HG02678 (cell line): ENCODE data around the gene CAGE1.

Experiments
- ATAC-seq: cut with Tn5 transposase; IDR thresholded peaks from one replicate; pipeline ENCODE4 v1.9.1; 2021; ENCODE audit warnings: mild to moderate bottlenecking, moderate library complexity; ENCODE audit not compliant: unreplicated experiment

Gene CAGE1

GRCh38 chr6:7389451-7390225, at the start of gene CAGE1, which contains the start of gene RIOK1:
Gene CAGE1, minus strand, starts transcription at chr6:7389742. Its CDS starts 2,569 bp downstream, at chr6:7387173.
Gene RIOK1, plus strand, starts transcription at chr6:7389808. Its CDS starts 195 bp downstream, at chr6:7390003.
- ATAC-seq: peak; percentile 97

- no peak for ATAC-seq
These were observed 49.7 kb upstream of the CAGE1 start for GRCh38 chr6:7439228-7439627.

GRCh38 chr6:7438011-7438410, 48.5 kb upstream of the CAGE1 start:
- no peak for ATAC-seq

- no peak for ATAC-seq
These were observed 45.1 kb upstream of the CAGE1 start for GRCh38 chr6:7434672-7435071.

- ATAC-seq: no peak
These were observed 43.6 kb upstream of the CAGE1 start for GRCh38 chr6:7433121-7433617.

GRCh38 chr6:7432391-7433120, 43.0 kb upstream of the CAGE1 start:
- ATAC-seq: no peak

- no peak for ATAC-seq
These were observed 42.3 kb upstream of the CAGE1 start for GRCh38 chr6:7431674-7432390.

- ATAC-seq: no peak
These were observed 41.8 kb upstream of the CAGE1 start for GRCh38 chr6:7431313-7431673.

GRCh38 chr6:7426447-7427169, 37.1 kb upstream of the CAGE1 start:
- ATAC-seq: no peak

- ATAC-seq: no peak
These were observed 36.3 kb upstream of the CAGE1 start for GRCh38 chr6:7425808-7426190.

GRCh38 chr6:7424967-7425807, 35.6 kb upstream of the CAGE1 start:
- ATAC-seq: no peak

- no peak for ATAC-seq
These were observed 34.5 kb upstream of the CAGE1 start for GRCh38 chr6:7424058-7424457.

GRCh38 chr6:7421066-7421465, 31.5 kb upstream of the CAGE1 start:
- ATAC-seq: no peak

GRCh38 chr6:7419065-7419464, 29.5 kb upstream of the CAGE1 start:
- no peak for ATAC-seq

- ATAC-seq: no peak
These were observed 28.8 kb upstream of the CAGE1 start for GRCh38 chr6:7418238-7418905.

- no peak for ATAC-seq
These were observed 28.1 kb upstream of the CAGE1 start for GRCh38 chr6:7417684-7418083.

GRCh38 chr6:7414811-7415210, 25.3 kb upstream of the CAGE1 start:
- no peak for ATAC-seq

- ATAC-seq: no peak
These were observed 23.7 kb upstream of the CAGE1 start for GRCh38 chr6:7413151-7413823.

- no peak for ATAC-seq
These were observed 21.8 kb upstream of the CAGE1 start for GRCh38 chr6:7411328-7411727.
